H1 (cell line): ENCODE data around the gene MAPK11. TPM values are rescaled to one million over a fixed set of nuclear protein-coding genes. Genes with fewer than 3 reads are reported as not detected.

Experiments
- CTCF ChIA-PET: fragments of 300-600 bp; sonication (Branson Sonifier 250); formaldehyde crosslinking; loops from one replicate; lab custom pipeline; 2021; ENCODE audit not compliant: partially characterized antibody; lab: Charles Lee
- POLR2A ChIA-PET: fragments of 300-600 bp; sonication (Branson Sonifier 250); formaldehyde crosslinking; loops from one replicate; lab custom pipeline; 2021; ENCODE audit warnings: inconsistent platforms; ENCODE audit not compliant: partially characterized antibody; lab: Charles Lee
- DNase-seq, 2 experiments: peaks; one replicate each; pipeline versions ENCODE4 v3.0.0 to v3.0.0-alpha.2; 2010 to 2022; ENCODE audit warnings: low spot score in 2 of 2, low read depth in 1 of 2, mixed read lengths in 1 of 2
- FAIRE-seq: peaks from 2 replicates; lab custom pipeline; 2011; peaks lifted over from hg19 to GRCh38; lab: Jason Lieb, UNC
- H2AFZ ChIP-seq: 2 replicates; pipeline ENCODE4 v1.8.1; 2012; ENCODE audit warnings: low read length, inconsistent platforms
- H2AK5ac ChIP-seq: 2 replicates; pipeline ENCODE4 v1.6.1; 2013; ENCODE audit warnings: low read depth, low read length
- H2BK120ac ChIP-seq: replicated peaks from 2 replicates; pipeline ENCODE3; 2013; ENCODE audit warnings: low read depth, low read length, inconsistent platforms
- H2BK12ac ChIP-seq: 2 replicates; pipeline ENCODE4 v1.6.1; 2013; ENCODE audit warnings: low read depth, low read length
- H2BK15ac ChIP-seq: 2 replicates; pipeline ENCODE4 v1.6.1; 2013; ENCODE audit warnings: low read length
- H2BK20ac ChIP-seq: 2 replicates; pipeline ENCODE4 v1.6.1; 2013; ENCODE audit warnings: low read length
- H2BK5ac ChIP-seq: 2 replicates; pipeline ENCODE4 v1.6.1; 2013; ENCODE audit warnings: low read depth, low read length
- H3K14ac ChIP-seq: 2 replicates; pipeline ENCODE4 v1.6.1; 2013; ENCODE audit warnings: inconsistent platforms; ENCODE audit not compliant: insufficient read length
- H3K18ac ChIP-seq: 2 replicates; pipeline ENCODE4 v1.6.1; 2013; ENCODE audit warnings: low read length; ENCODE audit errors: extremely low read depth
- H3K23ac ChIP-seq: 2 replicates; pipeline ENCODE4 v1.6.1; 2013; ENCODE audit warnings: inconsistent platforms; ENCODE audit not compliant: insufficient read length
- H3K23me2 ChIP-seq: 2 replicates; pipeline ENCODE4 v1.6.1; 2013; ENCODE audit warnings: low read depth, low read length
- H3K27ac ChIP-seq: 2 replicates; pipeline ENCODE4 v1.6.1; 2011; ENCODE audit warnings: low read depth, low read length, inconsistent platforms
- H3K27me3 ChIP-seq, 4 experiments: replicated peaks in 1 of 4; 1 replicate in 1 of 4; 2 replicates in 3 of 4; pipeline versions ENCODE4 v1.6.1 to v1.8.1; 2011 to 2013; ENCODE audit warnings: low read length in 3 of 4, mild to moderate bottlenecking in 3 of 4, inconsistent platforms in 2 of 4, mixed read lengths in 2 of 4, moderate library complexity in 1 of 4; ENCODE audit not compliant: control insufficient read depth in 3 of 4, insufficient read depth in 3 of 4; ENCODE audit errors: extremely low read depth in 1 of 4
- H3K36me3 ChIP-seq, 4 experiments: 2 replicates each; pipeline versions ENCODE4 v1.6.1 to v1.8.1; 2011 to 2013; ENCODE audit warnings: mild to moderate bottlenecking in 4 of 4, low read length in 3 of 4, moderate library complexity in 2 of 4, control low read depth in 1 of 4, inconsistent platforms in 1 of 4; ENCODE audit not compliant: insufficient read depth in 4 of 4, control insufficient read depth in 2 of 4
- H3K4ac ChIP-seq: replicated peaks from 2 replicates; pipeline ENCODE3; 2013; ENCODE audit warnings: low read length, low read depth, mixed read lengths, inconsistent platforms; ENCODE audit not compliant: insufficient read length
- H3K4me1 ChIP-seq, 4 experiments: replicated peaks in 1 of 4; 1 replicate in 1 of 4; 2 replicates in 3 of 4; pipeline versions ENCODE4 v1.6.1 to v1.8.1; 2011 to 2013; ENCODE audit warnings: low read length in 3 of 4, inconsistent platforms in 2 of 4, mixed read lengths in 1 of 4; ENCODE audit not compliant: insufficient read depth in 4 of 4, control insufficient read depth in 3 of 4
- H3K4me2 ChIP-seq, 2 experiments: 2 replicates each; pipeline versions ENCODE4 v1.6.1 to v1.8.1; 2011 to 2013; ENCODE audit warnings: low read depth in 2 of 2, low read length in 2 of 2, control low read depth in 1 of 2, inconsistent platforms in 1 of 2, mild to moderate bottlenecking in 1 of 2; ENCODE audit not compliant: insufficient read depth in 1 of 2
- H3K4me3 ChIP-seq, 4 experiments: fragments of 200-600, 300-600 bp in 1 of 4; sonication (generic), shearing (Covaris generic), sonication (Bioruptor Twin) in 1 of 4; 2 replicates each; pipeline versions ENCODE4 v1.5.1 to v1.8.1; 2011 to 2016; ENCODE audit warnings: low read length in 4 of 4, low read depth in 3 of 4, control low read depth in 2 of 4, inconsistent platforms in 2 of 4, mild to moderate bottlenecking in 2 of 4, mixed read lengths in 1 of 4, moderate library complexity in 1 of 4; ENCODE audit not compliant: insufficient read depth in 2 of 4; ENCODE audit errors: extremely low read depth in 1 of 4
- H3K56ac ChIP-seq: replicated peaks from 2 replicates; pipeline ENCODE3; 2013; ENCODE audit warnings: low read depth, mild to moderate bottlenecking, mixed read lengths, low read length, inconsistent platforms; ENCODE audit not compliant: insufficient read length
- H3K79me1 ChIP-seq: 2 replicates; pipeline ENCODE4 v1.6.1; 2013; ENCODE audit warnings: low read depth, low read length, control low read depth
- H3K79me2 ChIP-seq, 2 experiments: 2 replicates each; pipeline versions ENCODE4 v1.6.1 to v1.8.1; 2012 to 2013; ENCODE audit warnings: low read length in 2 of 2, mild to moderate bottlenecking in 2 of 2, inconsistent platforms in 1 of 2; ENCODE audit not compliant: insufficient read depth in 2 of 2, control insufficient read depth in 1 of 2
- H3K9ac ChIP-seq, 4 experiments: replicated peaks in 1 of 4; 1 replicate in 1 of 4; 2 replicates in 3 of 4; pipeline versions ENCODE4 v1.6.1 to v1.8.1; 2011 to 2013; ENCODE audit warnings: low read depth in 3 of 4, low read length in 3 of 4, control low read depth in 2 of 4, mild to moderate bottlenecking in 2 of 4, moderate library complexity in 2 of 4, inconsistent platforms in 1 of 4; ENCODE audit errors: extremely low read depth in 1 of 4
- H3K9me3 ChIP-seq, 2 experiments: 2 replicates each; pipeline versions ENCODE4 v1.6.1 to v1.8.1; 2012 to 2013; ENCODE audit warnings: mild to moderate bottlenecking in 2 of 2, moderate library complexity in 2 of 2, control low read depth in 1 of 2, inconsistent platforms in 1 of 2, low read depth in 1 of 2, low read length in 1 of 2, mixed read lengths in 1 of 2; ENCODE audit not compliant: insufficient read depth in 2 of 2
- H4K20me1 ChIP-seq, 2 experiments: replicated peaks in 1 of 2; 2 replicates each; pipeline versions ENCODE3 to v1.8.1; 2011 to 2013; ENCODE audit warnings: inconsistent platforms in 2 of 2, low read length in 2 of 2, mild to moderate bottlenecking in 1 of 2; ENCODE audit not compliant: insufficient read depth in 2 of 2, control insufficient read depth in 1 of 2
- H4K5ac ChIP-seq: 2 replicates; pipeline ENCODE4 v1.6.1; 2013; ENCODE audit warnings: low read length, low read depth, mixed read lengths, inconsistent platforms; ENCODE audit not compliant: insufficient read length
- H4K8ac ChIP-seq: 2 replicates; pipeline ENCODE4 v1.8.0; 2013; ENCODE audit warnings: mild to moderate bottlenecking, moderate library complexity, low read length, inconsistent platforms; ENCODE audit not compliant: insufficient read depth; ENCODE audit errors: extremely low read depth
- H4K91ac ChIP-seq: replicated peaks from 2 replicates; pipeline ENCODE3; 2013; ENCODE audit warnings: low read length, mixed read lengths, inconsistent platforms; ENCODE audit not compliant: insufficient read length
- KDM4A ChIP-seq: IDR thresholded peaks from one replicate; pipeline ENCODE4 v1.7.1; 2012; ENCODE audit warnings: low read depth, mild to moderate bottlenecking, moderate library complexity, low read length, inconsistent platforms; ENCODE audit not compliant: severe bottlenecking
- POLR2AphosphoS5 ChIP-seq: IDR thresholded peaks from 2 replicates; pipeline ENCODE4 v1.6.1; 2011; ENCODE audit warnings: low read depth, low read length
- WGBS, 2 experiments: shearing (Covaris generic) in 1 of 2; methylation state at CpG; one replicate each; pipeline versions ENCODE4 v1.1.6 to v1.1.7; 2013 to 2015; ENCODE audit warnings: low lambda C conversion rate in 2 of 2, mixed read lengths in 2 of 2, inconsistent platforms in 1 of 2, low coverage in 1 of 2, missing lambda C conversion rate in 1 of 2; ENCODE audit not compliant: insufficient replicate concordance in 2 of 2, insufficient coverage in 1 of 2, insufficient read length in 1 of 2; ENCODE audit errors: extremely low coverage in 1 of 2, missing lambda C conversion rate in 1 of 2; 5-methylcytosine and 5-hydroxymethylcytosine counted together
- long read RNA-seq, 2 experiments: library from RNA in 1 of 2; library from capped mRNA in 1 of 2; stranded (forward); transcript quantifications; one replicate each; pipeline ENCODE4 v2.0.0, GENCODE V29; 2021; ENCODE audit warnings: inconsistent platforms in 1 of 2
- polyA minus RNA-seq, 3 experiments: library from RNA; depleted of rRNA, polyadenylated mRNA; stranded (reverse); fragments of >200 nt; gene quantifications; 1 replicate in 2 of 3; 2 replicates in 1 of 3; pipeline ENCODE4 v1.2.3, GENCODE V29; 2011
- polyA plus RNA-seq, 7 experiments: library from polyadenylated mRNA; depleted of rRNA in 3 of 7; stranded (reverse) in 5 of 7; unstranded in 2 of 7; fragments of >200 nt in 5 of 7; fragments of 200-250 nt in 2 of 7; gene quantifications; 1 replicate in 5 of 7; 2 replicates in 1 of 7; 4 replicates in 1 of 7; pipeline versions ENCODE4 v1.2.1 to v1.2.3, GENCODE V29; 2011 to 2013; ENCODE audit warnings: missing spikeins in 2 of 7, mixed read lengths in 2 of 7
- total RNA-seq: library from RNA; stranded (reverse); fragmentation: NEBNext Ultra II Directional; extraction: Animal tissue kit (Norgen Biotek cat#: 25700); gene quantifications from 2 replicates; pipeline ENCODE4 v1.2.1, GENCODE V29; 2021

The MAPK11 gene
- total RNA-seq (1.5 TPM in 2 replicates), polyA plus RNA-seq (2011; rRNA removed) (0.70 and 1.5 TPM in 2 replicates), polyA minus RNA-seq (2011; rRNA and poly(A)+ RNA removed) (0.57 and 0.68 TPM in 2 replicates)
- 1.1 TPM for polyA plus RNA-seq (2011; cell fraction: cytosol; rRNA removed)
- polyA plus RNA-seq (2011; cell fraction: nucleus; rRNA removed), result 4.6 TPM
- 0.36 to 1.7 TPM (median 1.1 TPM) in 4 replicates for polyA plus RNA-seq (2012, experiment 1 of 2)
- 0.45 TPM for polyA plus RNA-seq (2012, experiment 2 of 2)
- 0.87 TPM for polyA plus RNA-seq (2013, experiment 1 of 2)
- polyA plus RNA-seq (2013, experiment 2 of 2), result 0.96 TPM
- not detected for polyA minus RNA-seq (2011; cell fraction: cytosol; rRNA and poly(A)+ RNA removed)
- polyA minus RNA-seq (2011; cell fraction: nucleus; rRNA and poly(A)+ RNA removed), result 1.00 TPM
- long read RNA-seq, experiment 1, partial matches to known transcripts, result 1 of 1 reads
- long read RNA-seq, experiment 1, other reads (novel, unspliced or antisense), result 0 of 1 reads
- long read RNA-seq, experiment 2, result 0 reads

DNA sequence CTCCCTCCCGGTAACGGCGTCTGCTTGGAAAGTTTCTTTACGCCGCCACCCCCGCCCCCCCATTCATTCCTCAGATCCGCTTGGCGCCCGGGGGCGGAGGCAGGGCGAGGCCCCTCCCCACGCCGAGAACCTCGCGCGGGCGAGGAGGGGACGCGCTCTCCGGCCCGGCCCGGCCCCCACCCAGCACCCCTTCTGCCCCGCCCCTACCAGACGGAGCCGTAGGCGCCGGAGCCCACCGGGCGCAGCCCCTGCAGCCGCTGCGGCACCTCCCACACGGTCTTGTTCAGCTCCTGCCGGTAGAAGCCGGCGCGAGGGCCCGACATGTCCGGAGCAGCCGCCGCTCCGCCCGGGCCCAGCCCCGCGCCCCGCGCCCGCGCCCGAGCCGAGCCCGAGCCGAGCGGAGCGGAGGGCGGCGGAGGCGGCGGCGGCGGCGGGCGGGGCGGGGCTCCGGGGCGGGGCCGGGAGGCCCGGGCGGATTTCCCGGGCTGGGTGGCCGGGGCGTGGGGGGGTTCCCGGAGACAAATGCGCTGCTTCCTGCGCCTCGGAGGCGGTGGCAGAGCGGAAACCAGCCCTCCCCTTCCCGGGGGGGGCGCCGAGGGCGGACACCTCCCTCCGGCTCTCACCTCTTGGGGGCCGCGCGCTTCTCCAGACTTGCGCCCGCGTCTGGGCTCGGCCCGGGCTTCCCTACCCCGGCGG is at the start of gene MAPK11:
TSS of gene MAPK11 (minus strand) at position 411 of the 696 bp plus-strand sequence. CDS start at position 323, 88 bp downstream.
- no peak within 1 kb of the TSS for H3K4ac ChIP-seq
- H2BK20ac ChIP-seq, result no peak within 1 kb of the TSS
- no peak within 1 kb of the TSS for H3K18ac ChIP-seq
- H4K20me1 ChIP-seq, result peaks cover 4 to 8% of the 10 kb centered on the region in 2 experiments
- no peak within 1 kb of the TSS for H3K56ac ChIP-seq
- H2BK12ac ChIP-seq, result no peak within 1 kb of the TSS
- no peak within 1 kb of the TSS for H3K14ac ChIP-seq
- no peak within 1 kb of the TSS for H2AFZ ChIP-seq
- no peak within 1 kb of the TSS for H4K91ac ChIP-seq
- no peak within 1 kb of the TSS for H2BK5ac ChIP-seq
- H3K4me2 ChIP-seq, result peak within 1 kb of the TSS; percentile 59 to 79
- H3K4me1 ChIP-seq, result peaks cover 2 to 14% (median 9%) of the 10 kb centered on the region in 4 experiments; a peak in 6 of 7 replicates
- no peak within 1 kb of the TSS for H3K9ac ChIP-seq
- H3K27me3 ChIP-seq, result peaks cover 24 to 53% (median 41%) of the 10 kb centered on the region in 4 experiments; a peak in 6 of 7 replicates
- POLR2A ChIA-PET, result no interaction called here
- peak within 1 kb of the TSS; percentile 68 for H4K8ac ChIP-seq
- 6% methylated on average over 25 of the region's 92 CpGs; no CpG with 5 or more reads in 1 of the 2 experiments for WGBS, 2 experiments
- peaks cover 11% of the 10 kb centered on the region; the same call in 1 of the 2 replicates for H3K23me2 ChIP-seq
- H3K79me1 ChIP-seq, result no peaks in the 10 kb centered on the region
- H2BK15ac ChIP-seq, result no peak within 1 kb of the TSS
- CTCF ChIA-PET, result interaction anchor here (4.7 kb wide), 1 partner anchor 18 kb away, joined by 30 read pairs; the partner anchor contains the start of gene HDAC10
- H2BK120ac ChIP-seq, result no peak within 1 kb of the TSS
- FAIRE-seq (no peak), DNase-seq (no peak)
- no peak within 1 kb of the TSS for H3K27ac ChIP-seq
- no peak within 1 kb of the TSS for H4K5ac ChIP-seq
- H3K23ac ChIP-seq, result no peak within 1 kb of the TSS
- no peaks in the 10 kb centered on the region for H3K79me2 ChIP-seq
- H3K36me3 ChIP-seq, result peaks cover 2 to 3% (median 2%) of the 10 kb centered on the region in 4 experiments; a peak in 4 of 8 replicates
- H3K9me3 ChIP-seq, result peaks cover 0 to 10% of the 10 kb centered on the region in 2 experiments; a peak in 1 of 4 replicates
- no peak within 1 kb of the TSS for H2AK5ac ChIP-seq
- TF ChIP-seq POLR2AphosphoS5, result no peak
- peak; percentile 36 for TF ChIP-seq KDM4A
- peak within 1 kb of the TSS in 3 of 4 experiments; percentile 19 to 58 (median 36); a peak in 7 of 8 replicates for H3K4me3 ChIP-seq
